ENCODE results near the gene LIX1. TPM values are rescaled to one million over a fixed set of nuclear protein-coding genes. Genes with fewer than 3 reads are reported as not detected.

The LIX1 gene
- total RNA-seq, 2 experiments from 2014 or later, result not detected

DNA sequence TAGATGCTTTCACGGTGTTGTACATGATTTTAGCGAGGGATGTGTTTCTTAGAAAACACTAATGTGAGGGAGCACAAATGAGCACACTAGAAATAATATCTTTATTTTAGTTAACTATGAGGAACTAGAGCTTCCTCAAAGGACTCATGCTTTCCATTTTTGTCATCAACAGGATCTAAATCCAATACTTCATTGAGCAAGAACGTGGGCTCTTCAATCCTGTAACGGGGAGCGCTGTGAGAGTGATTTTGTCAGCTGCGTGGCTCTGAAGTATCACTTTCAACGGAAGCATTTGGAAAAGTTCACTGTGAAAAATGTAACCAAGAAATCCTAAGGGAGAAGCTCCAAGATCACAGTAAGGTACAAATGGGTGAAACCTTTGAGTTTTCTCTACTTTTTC, 93.2 kb downstream of the LIX1 start:
- Mint-ChIP-seq H3K36me3 (ENCODE audit: low read depth) (no peaks in the 10 kb centered on the region), H3K27ac (no peak overlapping the region), H3K27me3 (peaks cover 34% of the 10 kb centered on the region), H3K4me1 (peaks cover 8% of the 10 kb centered on the region), H3K4me3 (no peak overlapping the region), H3K9me3 (peaks cover 8% of the 10 kb centered on the region)
- POLR2A ChIA-PET, result no interaction called here
- no peak for DNase-seq
- CTCF ChIA-PET, result interaction anchor here (1.1 to 1.4 kb wide), 3 partner anchors 10 to 109 kb away, joined by 3 to 4 read pairs (median 3); no protein-coding TSS in a partner anchor

DNA sequence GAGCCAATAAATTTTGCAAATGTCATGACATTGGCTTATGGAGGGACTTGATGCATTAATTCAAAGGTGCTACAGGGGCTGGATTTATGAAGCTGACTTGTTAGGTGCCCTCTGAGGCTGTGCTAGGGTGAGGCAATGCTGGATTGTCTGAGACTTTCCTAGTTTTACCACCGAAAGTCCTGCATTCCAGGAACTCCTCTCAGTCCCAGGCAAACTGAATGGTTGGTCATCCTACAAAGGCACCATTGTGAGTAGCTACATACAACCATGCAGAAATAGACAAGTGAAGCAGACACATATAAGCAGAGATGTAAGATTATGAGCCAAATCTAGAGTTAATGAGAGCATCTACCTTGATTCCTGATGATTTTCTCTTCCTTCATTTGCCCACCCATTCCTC, 95.3 kb downstream of the LIX1 start:
- no peak for DNase-seq
- Mint-ChIP-seq H3K4me1 (peaks cover 8% of the 10 kb centered on the region), H3K27me3 (peaks cover 15% of the 10 kb centered on the region), H3K9me3 (peaks cover 8% of the 10 kb centered on the region), H3K36me3 (ENCODE audit: low read depth) (no peaks in the 10 kb centered on the region), H3K27ac (no peak overlapping the region), H3K4me3 (no peak overlapping the region)
- ChIA-PET POLR2A (no interaction called here), CTCF (interaction anchor here (0.6 to 2.4 kb wide), 3 partner anchors 12 to 305 kb away, joined by 3 to 13 read pairs (median 5); no protein-coding TSS in a partner anchor)

DNA sequence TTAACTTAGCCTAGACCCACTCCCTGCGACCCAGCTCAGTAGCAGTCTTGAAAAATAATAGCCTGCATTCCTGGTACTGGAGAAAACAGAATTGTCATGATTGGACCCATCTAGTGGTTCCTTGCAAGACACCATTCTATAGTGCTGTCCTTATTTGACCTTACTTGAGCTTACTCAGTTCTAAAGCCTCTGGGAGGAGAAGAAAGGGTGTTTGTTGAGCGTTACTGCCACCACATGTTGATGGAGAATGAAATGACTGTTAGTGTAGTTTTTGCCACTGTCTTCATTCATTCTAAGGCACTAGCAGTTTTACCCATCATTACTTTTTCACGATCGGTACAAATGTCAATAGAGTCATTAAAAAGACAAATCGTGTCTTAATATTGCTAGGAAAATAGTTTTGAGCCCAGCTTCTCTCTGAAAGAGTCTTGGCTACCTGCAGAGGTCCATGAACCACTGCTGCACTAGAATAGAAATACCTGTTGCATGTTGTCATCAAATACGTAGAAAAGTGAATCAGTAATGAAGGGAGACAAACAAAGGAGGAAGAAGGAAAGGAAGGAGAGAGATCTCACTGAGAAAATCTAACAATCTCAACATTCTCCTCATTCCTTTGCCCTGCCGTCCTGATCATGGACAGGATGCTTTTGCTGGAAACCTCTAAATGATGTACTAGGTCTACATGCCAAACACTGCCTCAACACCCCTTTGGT, 96.0 kb downstream of the LIX1 start:
- Mint-ChIP-seq H3K4me1 (peaks cover 8% of the 10 kb centered on the region), H3K9me3 (peaks cover 8% of the 10 kb centered on the region)
- POLR2A ChIA-PET, result no interaction called here

DNA sequence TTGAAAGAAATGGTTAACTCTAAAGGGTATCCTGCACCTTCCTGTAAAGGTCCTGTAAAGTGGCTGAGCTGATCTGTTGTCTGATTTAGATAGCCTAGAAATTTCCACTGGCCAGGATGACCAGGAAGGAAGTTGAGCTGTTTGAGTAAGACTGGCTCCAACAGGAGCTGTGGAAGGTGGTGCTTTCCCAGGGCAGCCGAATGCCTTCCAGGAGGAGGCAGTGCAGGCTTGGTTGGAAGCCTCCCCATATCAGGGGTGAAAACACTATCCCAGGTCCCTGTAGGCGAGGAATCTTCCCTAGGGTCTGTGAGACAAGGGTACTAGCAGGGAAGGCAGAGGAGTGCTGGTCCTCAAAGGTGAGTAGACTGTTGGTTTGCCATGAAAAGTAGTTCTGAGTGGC, 98.4 kb downstream of the LIX1 start:
- H3K27ac Mint-ChIP-seq, result no peak overlapping the region
- CTCF ChIA-PET, result interaction anchor here (0.6 to 1.3 kb wide), 2 partner anchors 16 to 117 kb away, joined by 3 read pairs; no protein-coding TSS in a partner anchor
- peaks cover 3% of the 10 kb centered on the region for H3K27me3 Mint-ChIP-seq

More for the DNA sequence above, 96.0 kb downstream of the LIX1 start:
- DNase-seq, result no peak
- no peak overlapping the region for H3K4me3 Mint-ChIP-seq
- H3K27ac Mint-ChIP-seq, result no peak overlapping the region
- CTCF ChIA-PET, result interaction anchor here (1.0 to 2.4 kb wide), 2 partner anchors 13 to 232 kb away, joined by 3 to 13 read pairs; no protein-coding TSS in a partner anchor
- H3K27me3 Mint-ChIP-seq, result peaks cover 11% of the 10 kb centered on the region
- H3K36me3 Mint-ChIP-seq (ENCODE audit: low read depth), result no peaks in the 10 kb centered on the region

DNA sequence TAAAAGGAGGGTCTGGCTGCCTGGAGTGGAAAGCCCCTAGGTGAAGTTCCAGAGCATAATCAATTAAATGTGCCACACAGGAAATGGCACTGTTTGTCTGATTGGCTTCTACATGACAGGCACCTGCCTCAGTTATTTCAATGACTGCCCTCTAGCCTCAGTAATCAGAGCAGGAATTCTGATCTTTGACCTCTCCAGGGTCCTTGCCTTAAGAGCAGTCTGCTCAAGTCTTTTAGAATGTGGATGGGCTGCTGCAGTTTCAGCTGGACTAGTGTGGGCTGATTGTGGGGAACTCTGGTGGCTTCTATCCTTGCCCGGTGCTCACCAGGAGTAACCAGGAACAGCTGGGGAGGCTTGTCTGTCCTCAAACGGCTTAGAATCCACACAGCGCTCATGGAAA, 98.9 kb downstream of the LIX1 start:
- ChIA-PET POLR2A (no interaction called here), CTCF (interaction anchor here (1.3 kb wide), 1 partner anchor 16 kb away, joined by 3 read pairs; no protein-coding TSS in a partner anchor)
- Mint-ChIP-seq H3K4me3 (no peak overlapping the region), H3K36me3 (ENCODE audit: low read depth) (peaks cover 6% of the 10 kb centered on the region), H3K27ac (peak overlapping the region; percentile 13), H3K9me3 (no peaks in the 10 kb centered on the region), H3K4me1 (no peaks in the 10 kb centered on the region), H3K27me3 (peaks cover 3% of the 10 kb centered on the region)
- no peak for DNase-seq

More for the DNA sequence above, 98.4 kb downstream of the LIX1 start:
- DNase-seq, result no peak
- no peak overlapping the region for H3K4me3 Mint-ChIP-seq
- H3K9me3 Mint-ChIP-seq, result no peaks in the 10 kb centered on the region
- POLR2A ChIA-PET, result interaction anchor here (0.6 kb wide), 1 partner anchor 236 kb away, joined by 6 read pairs; no protein-coding TSS in a partner anchor
- no peaks in the 10 kb centered on the region for H3K4me1 Mint-ChIP-seq
- peaks cover 2% of the 10 kb centered on the region for H3K36me3 Mint-ChIP-seq (ENCODE audit: low read depth)

DNA sequence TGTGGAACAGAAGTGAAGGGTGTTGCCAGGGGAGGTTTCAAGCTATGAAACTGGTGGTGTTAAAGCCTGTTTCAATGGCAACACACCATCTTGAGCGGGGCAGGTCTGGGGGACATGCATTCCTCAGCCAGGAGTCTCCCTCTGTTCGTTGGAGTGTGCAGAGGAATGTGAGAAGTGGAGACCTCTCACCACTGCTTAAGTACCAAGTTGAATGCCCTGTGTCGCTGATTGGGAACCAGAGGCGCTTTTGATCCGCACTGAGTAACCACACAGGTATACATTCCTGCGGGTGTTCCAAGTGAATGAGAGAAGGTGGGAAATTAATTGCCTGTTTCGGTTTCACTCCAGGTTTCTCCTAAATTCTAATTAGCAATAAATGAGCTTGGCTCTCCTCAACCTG, 99.4 kb downstream of the LIX1 start:
- Mint-ChIP-seq H3K27me3 (peaks cover 3% of the 10 kb centered on the region), H3K36me3 (ENCODE audit: low read depth) (peaks cover 7% of the 10 kb centered on the region), H3K4me3 (no peak overlapping the region), H3K9me3 (no peaks in the 10 kb centered on the region), H3K27ac (no peak overlapping the region), H3K4me1 (no peaks in the 10 kb centered on the region)
- POLR2A ChIA-PET, result no interaction called here
- no peak for DNase-seq
- CTCF ChIA-PET, result interaction anchor here (1.3 kb wide), 1 partner anchor 17 kb away, joined by 3 read pairs; no protein-coding TSS in a partner anchor

Other genes with a start within 250 kb of the LIX1 start
- gene LNPEP, start 206.5 kb downstream of the LIX1 start, total RNA-seq, result 10 to 100 TPM; 91.4 to 97.2 TPM
- gene RIOK2, start 40.6 kb upstream of the LIX1 start, total RNA-seq, result 10 to 100 TPM; 22.7 to 25.2 TPM